SIG-M5 (cell line): ENCODE results near the gene OR2W1.

ENCODE experiments used
- DNase-seq: peaks from one replicate; lab custom pipeline; 2025; lab: John Stamatoyannopoulos, UW

Gene OR2W1

GRCh38 chr6:28996844-28997510 lies 48.0 kb downstream of the OR2W1 start:
- no peak for DNase-seq

DNA sequence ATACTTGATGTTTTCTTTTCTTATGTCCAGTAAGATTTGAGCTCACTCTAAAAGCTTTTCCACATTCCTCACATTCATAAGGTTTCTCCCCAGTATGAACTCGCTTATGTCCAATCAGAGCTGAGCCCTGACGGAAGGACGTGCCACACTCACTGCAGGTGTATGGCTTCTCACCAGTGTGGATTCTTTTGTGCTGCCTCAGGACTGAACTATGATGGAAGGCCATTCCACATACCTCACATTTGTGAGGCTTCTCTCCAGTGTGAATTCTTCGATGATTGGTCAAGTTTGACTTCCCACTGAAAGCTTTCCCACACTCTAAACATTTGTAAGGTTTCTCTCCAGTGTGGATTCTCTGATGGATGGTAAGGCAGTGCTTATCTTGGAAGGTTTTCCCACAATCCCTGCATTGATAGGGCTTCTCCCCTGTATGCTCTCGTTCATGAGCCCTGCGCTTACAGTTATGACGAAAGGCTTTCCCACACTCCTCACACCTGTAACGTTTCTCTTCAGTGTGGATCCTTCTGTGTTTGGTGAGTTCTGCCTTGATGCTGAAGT lies 49.8 kb downstream of the OR2W1 start:
- DNase-seq: no peak
